ENCODE results near the gene ATXN10.

DNA sequence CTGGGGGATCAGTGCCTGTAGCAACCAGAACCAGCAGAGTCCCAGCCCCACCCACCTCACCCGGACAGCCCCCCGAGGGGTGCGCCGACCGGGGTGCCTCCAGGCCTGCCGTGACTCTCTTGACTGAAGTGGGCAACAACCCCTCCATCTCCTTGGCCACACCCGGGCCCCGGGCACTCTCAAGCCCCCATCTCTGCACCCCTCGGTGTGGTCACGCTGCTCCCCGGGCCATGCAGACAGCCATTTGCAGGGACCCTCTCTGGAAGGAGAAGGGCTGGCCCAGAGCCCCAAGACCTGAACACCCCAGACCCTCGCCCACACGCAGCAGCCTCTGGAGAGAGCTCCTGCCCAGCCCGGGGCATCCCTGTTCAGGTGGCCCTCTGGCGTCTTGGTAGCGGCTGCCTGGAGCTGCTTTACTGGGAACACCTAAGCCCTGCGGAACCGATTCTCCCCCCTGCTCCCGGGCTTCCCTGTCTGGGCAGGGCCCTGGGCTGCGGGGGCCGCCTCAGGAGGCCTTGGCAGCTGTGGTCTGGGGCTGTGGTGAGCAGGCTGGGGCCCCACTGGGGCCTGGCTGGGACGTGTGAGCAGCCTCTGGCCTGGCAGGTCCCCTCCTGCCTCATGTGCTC, 220.5 kb downstream of the ATXN10 start:
- TF ChIP-seq, protein P1, sequence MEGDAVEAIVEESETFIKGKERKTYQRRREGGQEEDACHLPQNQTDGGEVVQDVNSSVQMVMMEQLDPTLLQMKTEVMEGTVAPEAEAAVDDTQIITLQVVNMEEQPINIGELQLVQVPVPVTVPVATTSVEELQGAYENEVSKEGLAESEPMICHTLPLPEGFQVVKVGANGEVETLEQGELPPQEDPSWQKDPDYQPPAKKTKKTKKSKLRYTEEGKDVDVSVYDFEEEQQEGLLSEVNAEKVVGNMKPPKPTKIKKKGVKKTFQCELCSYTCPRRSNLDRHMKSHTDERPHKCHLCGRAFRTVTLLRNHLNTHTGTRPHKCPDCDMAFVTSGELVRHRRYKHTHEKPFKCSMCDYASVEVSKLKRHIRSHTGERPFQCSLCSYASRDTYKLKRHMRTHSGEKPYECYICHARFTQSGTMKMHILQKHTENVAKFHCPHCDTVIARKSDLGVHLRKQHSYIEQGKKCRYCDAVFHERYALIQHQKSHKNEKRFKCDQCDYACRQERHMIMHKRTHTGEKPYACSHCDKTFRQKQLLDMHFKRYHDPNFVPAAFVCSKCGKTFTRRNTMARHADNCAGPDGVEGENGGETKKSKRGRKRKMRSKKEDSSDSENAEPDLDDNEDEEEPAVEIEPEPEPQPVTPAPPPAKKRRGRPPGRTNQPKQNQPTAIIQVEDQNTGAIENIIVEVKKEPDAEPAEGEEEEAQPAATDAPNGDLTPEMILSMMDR (IDR thresholded peaks at IDR 0.05): no peak
- TF ChIP-seq POLR2A (IDR thresholded peaks at IDR 0.05): no peak

Measured in lower leg skin (tissue), 3 donors.